Osteoblast (primary cell): Measurements from ENCODE around the gene KRT15. TPM values are rescaled to one million over a fixed set of nuclear protein-coding genes. Genes with fewer than 3 reads are reported as not detected.

Source experiments
- DNase-seq: peaks from one replicate; pipeline ENCODE4 v3.0.0; 2011; ENCODE audit warnings: low spot score, mixed read lengths; ENCODE audit not compliant: insufficient read length; ENCODE audit errors: missing footprints
- H2AFZ ChIP-seq: 2 replicates; pipeline ENCODE4 v1.6.0; 2011; ENCODE audit warnings: mild to moderate bottlenecking, low read length
- H3K27ac ChIP-seq: 2 replicates; pipeline ENCODE4 v1.5.1; 2011; ENCODE audit warnings: mild to moderate bottlenecking, low read depth, low read length, moderate library complexity
- H3K27me3 ChIP-seq: 2 replicates; pipeline ENCODE4 v1.6.0; 2012; ENCODE audit warnings: mild to moderate bottlenecking, control low read depth, inconsistent platforms, low read length, moderate library complexity; ENCODE audit not compliant: insufficient read depth
- H3K36me3 ChIP-seq: 2 replicates; pipeline ENCODE4 v1.5.1; 2011; ENCODE audit warnings: mild to moderate bottlenecking, low read length, control low read depth, moderate library complexity; ENCODE audit not compliant: insufficient read depth
- H3K4me1 ChIP-seq: 2 replicates; pipeline ENCODE4 v1.5.1; 2011; ENCODE audit warnings: mild to moderate bottlenecking, low read length, control low read depth, moderate library complexity; ENCODE audit not compliant: insufficient read depth
- H3K4me2 ChIP-seq: 2 replicates; pipeline ENCODE4 v1.6.0; 2011; ENCODE audit warnings: mild to moderate bottlenecking, low read length; ENCODE audit not compliant: insufficient read depth
- H3K4me3 ChIP-seq: fragments of 200-600 bp; sonication (generic); 3 replicates; pipeline ENCODE4 v1.5.1; 2012; ENCODE audit warnings: mild to moderate bottlenecking, low read length, inconsistent platforms; ENCODE audit not compliant: insufficient read depth
- H3K79me2 ChIP-seq: 2 replicates; pipeline ENCODE4 v1.6.0; 2012; ENCODE audit warnings: mild to moderate bottlenecking, low read length, control low read depth, inconsistent platforms; ENCODE audit not compliant: insufficient read depth
- H3K9me3 ChIP-seq: 2 replicates; pipeline ENCODE4 v1.5.1; 2011; ENCODE audit warnings: low read depth, low read length, control low read depth
- H4K20me1 ChIP-seq: 2 replicates; pipeline ENCODE4 v1.6.0; 2012; ENCODE audit warnings: mild to moderate bottlenecking, low read length, control low read depth; ENCODE audit not compliant: insufficient read depth
- CTCF ChIP-seq: IDR thresholded peaks from 2 replicates; pipeline ENCODE4 v1.5.1; 2011; ENCODE audit warnings: mild to moderate bottlenecking, low read depth, low read length, moderate library complexity; ENCODE audit errors: extremely low read depth
- total RNA-seq: library from RNA; depleted of rRNA; stranded (reverse); fragments of >200 nt; gene quantifications from 2 replicates; pipeline ENCODE4 v1.2.3, GENCODE V29; 2012

Gene KRT15
- total RNA-seq, 1 donor, result 0.72 TPM

GRCh38 chr17:41480581-41480980 lies 38.1 kb downstream of the KRT15 start:
- H2AFZ ChIP-seq, result no peak overlapping the region
- no peaks in the 10 kb centered on the region for H3K4me1 ChIP-seq
- H3K4me3 ChIP-seq, result no peak overlapping the region
- H3K9me3 ChIP-seq, result no peaks in the 10 kb centered on the region
- no peaks in the 10 kb centered on the region for H4K20me1 ChIP-seq
- no peaks in the 10 kb centered on the region for H3K36me3 ChIP-seq
- DNase-seq, result no peak
- no peaks in the 10 kb centered on the region for H3K27me3 ChIP-seq
- no peak overlapping the region for H3K27ac ChIP-seq
- TF ChIP-seq CTCF, result no peak
- no peak overlapping the region for H3K4me2 ChIP-seq
- no peaks in the 10 kb centered on the region for H3K79me2 ChIP-seq

- Histone ChIP-seq H4K20me1 (no peaks in the 10 kb centered on the region), H2AFZ (no peak overlapping the region), H3K9me3 (no peaks in the 10 kb centered on the region), H3K36me3 (no peaks in the 10 kb centered on the region), H3K27me3 (no peaks in the 10 kb centered on the region), H3K4me3 (no peak overlapping the region), H3K27ac (no peak overlapping the region), H3K4me2 (no peak overlapping the region), H3K4me1 (no peaks in the 10 kb centered on the region), H3K79me2 (no peaks in the 10 kb centered on the region)
- no peak for TF ChIP-seq CTCF
- DNase-seq, result no peak
These were observed 38.6 kb downstream of the KRT15 start for GRCh38 chr17:41480136-41480535.

GRCh38 chr17:41478237-41478636 lies 40.5 kb downstream of the KRT15 start:
- Histone ChIP-seq H3K9me3 (no peaks in the 10 kb centered on the region), H3K4me2 (no peak overlapping the region), H2AFZ (no peak overlapping the region), H3K36me3 (no peaks in the 10 kb centered on the region), H3K27ac (no peak overlapping the region), H3K79me2 (no peaks in the 10 kb centered on the region), H3K27me3 (no peaks in the 10 kb centered on the region), H4K20me1 (no peaks in the 10 kb centered on the region), H3K4me1 (no peaks in the 10 kb centered on the region), H3K4me3 (no peak overlapping the region)
- no peak for DNase-seq
- no peak for TF ChIP-seq CTCF

GRCh38 chr17:41476866-41477815 lies 41.5 kb downstream of the KRT15 start:
- H3K9me3 ChIP-seq, result no peaks in the 10 kb centered on the region
- no peak for TF ChIP-seq CTCF
- H3K4me3 ChIP-seq, result no peak overlapping the region
- no peaks in the 10 kb centered on the region for H3K79me2 ChIP-seq
- H3K27ac ChIP-seq, result no peak overlapping the region
- no peak overlapping the region for H2AFZ ChIP-seq
- no peaks in the 10 kb centered on the region for H3K27me3 ChIP-seq
- no peak for DNase-seq
- H3K4me2 ChIP-seq, result no peak overlapping the region
- H3K4me1 ChIP-seq, result no peaks in the 10 kb centered on the region
- H3K36me3 ChIP-seq, result no peaks in the 10 kb centered on the region
- no peaks in the 10 kb centered on the region for H4K20me1 ChIP-seq
